CD14-positive monocyte (primary cell): Measurements from ENCODE around the gene FGA. TPM values are rescaled to one million over a fixed set of nuclear protein-coding genes. Genes with fewer than 3 reads are reported as not detected.

Experiments used
- DNase-seq, 3 donors: peaks; one replicate each; pipeline ENCODE4 v3.0.0-alpha.2; 2011 to 2022
- H2AFZ ChIP-seq: 2 replicates; pipeline ENCODE4 v1.6.0; 2012; ENCODE audit warnings: mild to moderate bottlenecking, low read depth, low read length, inconsistent platforms; ENCODE audit not compliant: insufficient read depth, poor library complexity, severe bottlenecking
- H3K27ac ChIP-seq, 2 donors: 1 replicate in 1 of 2; 2 replicates in 1 of 2; pipeline ENCODE4 v1.5.1; 2012 to 2013; ENCODE audit warnings: low read length in 2 of 2, control low read depth in 1 of 2, inconsistent platforms in 1 of 2, low read depth in 1 of 2, mild to moderate bottlenecking in 1 of 2
- H3K27me3 ChIP-seq, 2 donors: one replicate each; pipeline versions ENCODE4 v1.6.0 to v1.6.1; 2011 to 2013; ENCODE audit warnings: low read length in 2 of 2; ENCODE audit not compliant: control insufficient read depth in 2 of 2, insufficient read depth in 2 of 2
- H3K36me3 ChIP-seq, 2 donors: replicated peaks in 1 of 2; 1 replicate in 1 of 2; 2 replicates in 1 of 2; pipeline versions ENCODE4 v1.5.1 to v1.6.1; 2012 to 2013; ENCODE audit warnings: low read length in 2 of 2, control low read depth in 1 of 2, inconsistent platforms in 1 of 2, mild to moderate bottlenecking in 1 of 2; ENCODE audit not compliant: insufficient read depth in 2 of 2, control insufficient read depth in 1 of 2
- H3K4me1 ChIP-seq, 2 donors: 1 replicate in 1 of 2; 2 replicates in 1 of 2; pipeline versions ENCODE4 v1.5.1 to v1.6.1; 2012 to 2013; ENCODE audit warnings: low read length in 2 of 2, control low read depth in 1 of 2, inconsistent platforms in 1 of 2, mild to moderate bottlenecking in 1 of 2, moderate library complexity in 1 of 2; ENCODE audit not compliant: insufficient read depth in 2 of 2, control insufficient read depth in 1 of 2
- H3K4me2 ChIP-seq: replicated peaks from 2 replicates; pipeline ENCODE3; 2012; ENCODE audit warnings: low read length, moderate library complexity, mild to moderate bottlenecking; ENCODE audit not compliant: poor library complexity, severe bottlenecking; ENCODE audit errors: extremely low read depth
- H3K4me3 ChIP-seq, 3 experiments: fragments of 200-600 bp in 1 of 3; sonication (generic) in 1 of 3; replicated peaks in 1 of 3; 1 replicate in 2 of 3; 2 replicates in 1 of 3; pipeline ENCODE4 v1.5.1; 2011 to 2013; ENCODE audit warnings: low read length in 3 of 3, mild to moderate bottlenecking in 3 of 3, control low read depth in 2 of 3, low read depth in 2 of 3, inconsistent platforms in 1 of 3, moderate library complexity in 1 of 3
- H3K79me2 ChIP-seq: 2 replicates; pipeline ENCODE4 v1.6.0; 2012; ENCODE audit warnings: mild to moderate bottlenecking, control low read depth, inconsistent platforms, low read length, moderate library complexity; ENCODE audit not compliant: insufficient read depth
- H3K9ac ChIP-seq: 2 replicates; pipeline ENCODE4 v1.6.0; 2017; ENCODE audit warnings: low read length, mild to moderate bottlenecking; ENCODE audit not compliant: insufficient read depth, poor library complexity, severe bottlenecking
- H3K9me3 ChIP-seq, 2 donors: replicated peaks in 1 of 2; 1 replicate in 1 of 2; 2 replicates in 1 of 2; pipeline versions ENCODE4 v1.5.1 to v1.6.1; 2012 to 2013; ENCODE audit warnings: low read length in 2 of 2, control low read depth in 1 of 2; ENCODE audit not compliant: control insufficient read depth in 1 of 2, insufficient read depth in 1 of 2
- H4K20me1 ChIP-seq: 2 replicates; pipeline ENCODE4 v1.6.0; 2012; ENCODE audit warnings: mild to moderate bottlenecking, low read length, control low read depth, moderate library complexity; ENCODE audit not compliant: insufficient read depth
- H3K27ac Mint-ChIP-seq, 7 donors: one replicate each; pipeline ENCODE4 v1.8.0; 2020; ENCODE audit warnings: mild to moderate bottlenecking in 7 of 7, mixed read lengths in 7 of 7, moderate library complexity in 6 of 7, inconsistent platforms in 2 of 7
- H3K27me3 Mint-ChIP-seq, 3 donors: one replicate each; pipeline ENCODE4 v1.8.0; 2021 to 2022; ENCODE audit warnings: low read depth in 3 of 3, mild to moderate bottlenecking in 3 of 3, mixed read lengths in 3 of 3, moderate library complexity in 3 of 3, inconsistent platforms in 1 of 3
- H3K36me3 Mint-ChIP-seq, 2 donors: one replicate each; pipeline ENCODE4 v1.8.0; 2020; ENCODE audit warnings: mixed read lengths in 2 of 2, inconsistent platforms in 1 of 2, mild to moderate bottlenecking in 1 of 2
- H3K4me1 Mint-ChIP-seq: one replicate; pipeline ENCODE4 v1.8.0; 2020; ENCODE audit warnings: mild to moderate bottlenecking, mixed read lengths
- H3K4me3 Mint-ChIP-seq, 2 donors: one replicate each; pipeline ENCODE4 v1.8.0; 2020; ENCODE audit warnings: mild to moderate bottlenecking in 2 of 2, mixed read lengths in 2 of 2, moderate library complexity in 1 of 2
- H3K9me3 Mint-ChIP-seq, 7 donors: one replicate each; pipeline ENCODE4 v1.8.0; 2020 to 2022; ENCODE audit warnings: mixed read lengths in 7 of 7, mild to moderate bottlenecking in 6 of 7, moderate library complexity in 6 of 7, inconsistent platforms in 2 of 7
- WGBS: methylation state at CpG from one replicate; pipeline ENCODE4 v1.1.5; 2013; ENCODE audit warnings: missing lambda C conversion rate; ENCODE audit not compliant: insufficient coverage; 5-methylcytosine and 5-hydroxymethylcytosine counted together
- intact Hi-C, 2 donors: fragments of 100-400 bp; cut with micrococcal nuclease; formaldehyde crosslinking; loops; one replicate each; pipeline versions ENCODE4 v1.15.0 to v1.15.1; 2023
- polyA plus RNA-seq, 3 donors: library from polyadenylated mRNA; depleted of rRNA in 1 of 3; unstranded in 2 of 3; stranded (reverse) in 1 of 3; fragments of 300-500 nt in 2 of 3; fragments of >200 nt in 1 of 3; fragmentation: Illumina TruSeq in 2 of 3; gene quantifications; 1 replicate in 2 of 3; 2 replicates in 1 of 3; pipeline ENCODE4 v1.2.3, GENCODE V29; 2012 to 2021
- small RNA-seq: library from RNA; depleted of rRNA; stranded (forward); fragments of <200 nt; gene quantifications from one replicate; pipeline ENCODE3, GENCODE V24; 2012; ENCODE audit warnings: low read depth; ENCODE audit not compliant: insufficient read length
- TF ChIP-seq, protein P1 (sequence below): fragments of 200-600 bp; IDR thresholded peaks from one replicate; pipeline ENCODE4 v1.8.0; 2022; ENCODE audit warnings: antibody characterized with exemption, mild to moderate bottlenecking

The FGA gene
- polyA plus RNA-seq, 3 donors: not detected

DNA sequence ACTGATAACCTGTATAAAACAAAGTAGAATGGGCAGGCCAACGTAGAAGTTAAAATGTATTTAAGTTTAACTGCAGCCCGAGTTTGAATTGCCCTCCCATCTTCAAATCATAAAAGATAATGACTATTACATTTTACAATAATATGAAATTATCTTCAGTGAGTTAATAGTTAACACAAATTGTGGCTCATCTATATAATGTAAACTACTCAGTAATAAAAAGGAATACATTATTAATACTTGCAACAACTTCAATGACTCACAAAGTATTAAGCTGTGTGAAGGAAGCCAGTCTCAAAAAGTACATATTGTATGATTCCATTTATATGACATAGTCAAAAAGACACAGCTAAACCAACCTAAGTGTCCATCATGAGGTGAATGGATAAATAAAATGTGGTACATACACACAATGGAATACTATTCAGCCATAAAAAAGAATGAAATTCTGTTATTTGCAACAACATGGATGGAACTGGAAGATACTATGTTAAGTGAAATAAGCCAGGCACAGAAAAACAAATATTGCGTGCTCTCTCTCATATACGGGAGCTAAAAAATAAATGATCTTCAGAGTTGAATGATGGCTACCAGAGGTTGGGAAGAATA lies 48.2 kb downstream of the FGA start:
- TF ChIP-seq, protein P1, sequence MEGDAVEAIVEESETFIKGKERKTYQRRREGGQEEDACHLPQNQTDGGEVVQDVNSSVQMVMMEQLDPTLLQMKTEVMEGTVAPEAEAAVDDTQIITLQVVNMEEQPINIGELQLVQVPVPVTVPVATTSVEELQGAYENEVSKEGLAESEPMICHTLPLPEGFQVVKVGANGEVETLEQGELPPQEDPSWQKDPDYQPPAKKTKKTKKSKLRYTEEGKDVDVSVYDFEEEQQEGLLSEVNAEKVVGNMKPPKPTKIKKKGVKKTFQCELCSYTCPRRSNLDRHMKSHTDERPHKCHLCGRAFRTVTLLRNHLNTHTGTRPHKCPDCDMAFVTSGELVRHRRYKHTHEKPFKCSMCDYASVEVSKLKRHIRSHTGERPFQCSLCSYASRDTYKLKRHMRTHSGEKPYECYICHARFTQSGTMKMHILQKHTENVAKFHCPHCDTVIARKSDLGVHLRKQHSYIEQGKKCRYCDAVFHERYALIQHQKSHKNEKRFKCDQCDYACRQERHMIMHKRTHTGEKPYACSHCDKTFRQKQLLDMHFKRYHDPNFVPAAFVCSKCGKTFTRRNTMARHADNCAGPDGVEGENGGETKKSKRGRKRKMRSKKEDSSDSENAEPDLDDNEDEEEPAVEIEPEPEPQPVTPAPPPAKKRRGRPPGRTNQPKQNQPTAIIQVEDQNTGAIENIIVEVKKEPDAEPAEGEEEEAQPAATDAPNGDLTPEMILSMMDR: no peak
- no peaks in the 10 kb centered on the region for H3K27me3 ChIP-seq
- H3K27ac ChIP-seq: no peak overlapping the region
- no peaks in the 10 kb centered on the region for H3K27me3 Mint-ChIP-seq
- no peak overlapping the region for H3K4me3 ChIP-seq
- no peaks in the 10 kb centered on the region for H3K79me2 ChIP-seq
- intact Hi-C loops: no loop called here
- H3K27ac Mint-ChIP-seq: no peak overlapping the region
- no peaks in the 10 kb centered on the region for H3K9me3 ChIP-seq
- peaks cover 98 to 100% of the 10 kb centered on the region in 2 donors for H3K36me3 ChIP-seq
- H4K20me1 ChIP-seq: peaks cover 3% of the 10 kb centered on the region
- peaks cover 75 to 77% of the 10 kb centered on the region in 2 donors for H3K36me3 Mint-ChIP-seq
- no peak overlapping the region for H3K4me2 ChIP-seq
- WGBS: 100% methylated on average over 2 of the region's 4 CpGs
- peaks cover 0 to 3% of the 10 kb centered on the region in 2 donors for H3K4me1 ChIP-seq
- no peak overlapping the region for H3K9ac ChIP-seq
- H3K4me3 Mint-ChIP-seq: no peak overlapping the region
- no peak for DNase-seq
- H3K4me1 Mint-ChIP-seq: peaks cover 3% of the 10 kb centered on the region
- no peak overlapping the region for H2AFZ ChIP-seq
- peaks cover 0 to 2% (median 0%) of the 10 kb centered on the region in 7 donors for H3K9me3 Mint-ChIP-seq

Small RNAs within 50 kb of the gene (small RNA-seq; reads per million reads assigned to genes)
- gene RNU6-1285P: not detected

Other genes starting within 250 kb of the FGA start
- gene DCHS2, start 98.9 kb downstream of the FGA start, polyA plus RNA-seq: not detected
- 10 to 100 TPM; 34.6 to 56.1 (median 52.5) TPM for gene PLRG1, start 40.3 kb downstream of the FGA start, polyA plus RNA-seq
- gene FGB, start 27.7 kb downstream of the FGA start, polyA plus RNA-seq: not detected
- gene FGG, start 21.9 kb upstream of the FGA start, polyA plus RNA-seq: not detected
- not detected for gene LRAT, start 153.3 kb upstream of the FGA start, polyA plus RNA-seq
- gene RBM46, start 190.5 kb upstream of the FGA start, polyA plus RNA-seq: under 1 TPM in 1 of 3 donors, not detected in 2; 0.04 TPM